Cardiac septum (tissue), 1 donor: ENCODE data around the gene SLC23A3. TPM values are rescaled to one million over a fixed set of nuclear protein-coding genes. Genes with fewer than 3 reads are reported as not detected.

Experiments
- DNase-seq: peaks from one replicate; pipeline ENCODE4 v3.0.0-alpha.2; 2020; ENCODE audit warnings: low spot score
- intact Hi-C: fragments of 100-400 bp; cut with DNase I; formaldehyde crosslinking; loops from one replicate; pipeline ENCODE4 v1.14.0; 2022
- total RNA-seq: library from RNA; stranded (reverse); fragmentation: NEBNext Ultra II Directional; extraction: Animal tissue kit (Norgen Biotek cat#: 25700); gene quantifications from one replicate; pipeline ENCODE4 v1.2.1, GENCODE V29; 2021
- donor health status: DM: no; HTN: no; CAD: no.

Gene SLC23A3
- total RNA-seq, 1 donor from 2014 or later: 0.48 TPM

DNA sequence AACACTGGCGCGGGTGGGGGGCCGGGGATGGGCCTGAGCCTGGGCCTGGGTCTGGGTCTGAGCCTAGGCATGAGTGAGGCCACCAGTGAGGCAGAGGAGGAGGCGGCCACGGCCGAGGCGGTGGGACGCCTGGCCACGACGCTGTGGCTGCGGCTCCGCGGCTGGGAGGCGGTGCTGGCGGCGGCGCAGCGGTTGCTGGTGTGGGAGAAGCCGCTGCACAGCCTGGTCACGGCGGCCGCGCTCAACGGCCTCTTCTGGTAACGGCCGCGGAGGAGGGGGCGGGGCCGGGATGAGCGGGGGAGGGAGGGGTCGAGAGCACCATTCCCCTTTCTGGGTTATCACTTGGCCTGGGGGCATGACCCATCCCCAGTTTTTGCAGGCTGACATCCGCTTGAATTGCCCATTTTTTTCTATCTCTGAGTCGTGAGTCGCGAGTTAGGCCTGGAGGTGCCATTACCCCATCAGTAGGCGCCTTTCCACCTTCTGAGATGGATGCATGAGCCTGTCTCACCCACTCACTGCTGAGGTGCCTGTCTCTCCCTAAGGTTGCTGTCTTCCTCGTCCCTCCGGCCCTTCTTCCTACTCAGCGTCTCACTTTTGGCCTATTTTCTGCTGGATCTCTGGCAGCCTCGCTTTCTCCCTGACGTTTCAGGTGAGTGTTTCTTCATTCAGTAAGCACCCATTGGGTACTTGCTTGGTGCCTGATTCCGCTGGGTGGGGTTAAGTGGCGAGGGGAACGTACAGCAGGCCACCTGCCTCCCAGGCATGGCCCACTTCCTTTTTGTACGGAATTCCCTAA, 8.7 kb upstream of the SLC23A3 start:
- intact Hi-C loops: loop anchor here (2.0 to 5.0 kb wide), 2 partner anchors 40 to 209 kb away; partner anchors contain the start of genes ABCB6 and DNPEP
- peak; percentile 83 for DNase-seq

DNA sequence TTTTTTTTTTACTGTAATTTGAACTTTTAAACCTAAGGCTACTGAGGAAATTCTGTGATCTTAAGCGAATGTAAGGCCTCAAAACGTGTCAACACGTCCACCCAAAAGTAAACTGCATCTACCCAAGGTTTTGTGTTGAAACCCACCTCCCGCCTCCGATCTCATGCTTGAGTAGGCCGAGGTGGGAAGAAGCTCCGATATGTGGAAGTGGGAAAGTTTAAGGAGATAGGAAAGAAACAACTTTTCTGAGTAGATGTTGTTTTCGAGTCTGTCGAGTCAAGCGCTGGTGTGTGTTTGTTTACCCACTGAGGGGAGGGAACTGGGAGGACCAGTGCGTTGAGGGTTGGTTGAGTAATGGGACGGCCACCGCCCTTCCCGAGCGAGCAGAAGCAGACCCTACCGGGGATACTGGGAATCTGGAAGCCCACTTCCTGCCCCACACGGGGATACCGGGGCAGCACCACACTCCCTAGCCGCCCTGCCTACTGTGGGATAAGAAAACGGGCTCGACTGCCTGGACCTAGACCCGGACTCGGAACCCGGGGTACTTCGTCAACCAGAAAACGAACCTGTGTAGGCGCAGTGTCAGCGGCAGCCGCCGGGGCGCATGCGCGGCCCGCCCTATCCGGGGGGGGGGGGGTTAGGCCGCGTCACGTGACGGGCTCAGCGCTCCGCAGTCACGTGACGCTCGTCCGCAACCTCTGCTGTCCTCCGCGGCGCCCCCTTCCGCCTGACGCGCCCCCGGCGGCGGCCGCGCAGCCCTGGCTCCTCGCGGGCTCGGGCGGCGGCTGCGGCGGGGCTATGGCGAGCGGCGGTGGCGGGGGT, 7.9 kb upstream of the SLC23A3 start, which contains the start of gene RETREG2:
Gene RETREG2, plus strand, starts transcription at position 724 of the 825 bp plus-strand sequence. Its CDS starts 78 bp downstream, at position 802.
- intact Hi-C loops: loop anchor here (1.0 to 5.0 kb wide), 5 partner anchors 17 to 210 kb away; partner anchors contain the start of genes ABCB6, DNAJB2, DNPEP and NHEJ1
- peak; percentile 92 for DNase-seq

DNA sequence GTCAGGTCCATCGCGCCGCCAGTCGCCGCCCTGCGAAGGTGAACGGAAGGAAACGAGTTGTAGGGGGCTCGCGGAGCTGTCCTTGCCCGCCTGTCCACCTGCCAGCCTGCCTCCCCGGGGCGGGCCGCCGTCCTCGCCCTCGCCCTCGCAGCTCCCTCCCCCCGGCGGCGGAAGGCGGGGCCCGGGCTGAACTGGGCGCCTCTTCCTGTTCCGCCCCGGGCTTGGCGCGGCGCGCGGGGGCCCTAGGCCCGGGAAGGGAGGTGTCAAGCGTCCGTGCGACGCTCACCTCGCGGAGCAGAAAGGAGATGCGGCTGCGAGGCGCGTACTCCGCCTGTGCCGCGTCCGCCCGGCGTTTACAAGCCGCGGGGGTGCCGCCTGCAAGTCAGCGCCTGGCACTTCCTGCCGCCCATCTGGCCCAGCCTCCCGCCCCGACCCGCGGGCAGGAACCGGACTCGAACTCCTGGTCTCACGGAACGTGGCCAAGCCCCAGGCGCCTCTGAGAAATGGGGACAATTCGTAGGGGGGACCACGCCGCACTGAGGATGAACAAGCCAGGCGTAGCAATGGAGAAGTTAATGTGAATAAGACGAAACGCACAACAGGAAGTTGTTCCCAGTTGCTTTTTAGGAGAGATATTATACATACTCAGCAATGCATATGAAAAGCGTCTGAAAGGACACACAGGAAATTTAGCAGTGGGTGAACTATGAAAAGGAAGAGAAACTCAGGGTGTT, 7.2 kb upstream of the SLC23A3 start, which contains the start of gene CNPPD1:
Gene CNPPD1, minus strand, starts transcription at position 108 of the 734 bp plus-strand sequence. Its CDS starts 97 bp downstream, at position 11.
- intact Hi-C loops: loop anchor here (1.0 to 5.0 kb wide), 5 partner anchors 17 to 210 kb away; partner anchors contain the start of genes DNAJB2, DNPEP, NHEJ1 and ZFAND2B
- DNase-seq: peak; percentile 94

DNA sequence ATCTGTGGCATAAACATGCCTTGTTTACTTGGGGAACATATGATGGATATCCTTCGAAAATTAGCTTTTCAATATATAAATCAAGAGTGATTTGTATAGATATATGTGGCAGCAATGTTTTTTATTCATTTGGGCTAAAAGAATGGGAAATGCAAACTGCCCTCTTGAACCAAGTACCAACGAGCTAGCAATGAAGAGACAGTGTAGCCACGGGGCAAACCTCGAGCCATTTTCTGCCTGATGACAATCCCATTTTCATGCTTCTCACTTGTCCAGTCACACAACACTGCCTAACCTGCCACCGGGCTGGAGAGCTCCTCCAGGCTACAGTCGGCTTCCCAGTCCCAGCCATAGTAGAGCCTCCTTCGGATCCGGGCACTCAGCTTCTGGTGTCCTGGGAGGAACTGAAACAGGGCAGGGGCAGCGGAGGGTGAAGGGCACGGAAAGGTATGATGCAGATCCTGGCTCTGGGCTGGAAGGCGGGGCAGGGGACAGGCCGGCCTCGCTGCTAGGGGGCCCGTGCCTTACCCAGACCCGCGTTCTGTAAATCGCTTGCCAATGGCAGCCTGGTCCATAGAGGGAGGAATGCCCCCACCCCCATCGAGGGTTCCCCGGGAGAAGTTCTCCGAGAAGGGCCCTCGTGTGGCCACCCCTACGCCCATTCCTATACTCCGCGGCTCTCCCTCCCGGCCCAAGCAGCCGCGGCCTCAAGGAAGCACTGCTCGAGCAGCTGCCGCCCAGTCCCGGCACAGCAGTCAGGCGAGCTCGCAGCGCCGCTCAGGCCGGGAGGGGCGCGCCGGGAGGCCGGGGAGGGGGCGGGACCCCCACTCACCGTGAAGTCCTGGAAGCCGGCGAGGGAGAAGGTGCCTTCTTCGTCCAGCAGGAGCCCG, 6.3 kb upstream of the SLC23A3 start:
- intact Hi-C loops: loop anchor here (1.0 to 5.0 kb wide), 3 partner anchors 31 to 211 kb away; partner anchors contain the start of genes DNPEP and ZFAND2B

GRCh38 chr2:219175486-219175885, 5.7 kb upstream of the SLC23A3 start:
- intact Hi-C loops: loop anchor here (5.0 kb wide), 1 partner anchor 212 kb away; the partner anchor contains the start of gene DNPEP
- no peak for DNase-seq

More for the DNA sequence above, 6.3 kb upstream of the SLC23A3 start:
- peak; percentile 80 for DNase-seq

GRCh38 chr2:219174801-219175200, 5.0 kb upstream of the SLC23A3 start:
- intact Hi-C loops: loop anchor here (5.0 kb wide), 1 partner anchor 212 kb away; the partner anchor contains the start of gene DNPEP
- DNase-seq: no peak

- intact Hi-C loops: no loop called here
- no peak for DNase-seq
Measured at GRCh38 chr2:219174146-219174545, 4.3 kb upstream of the SLC23A3 start.

- no peak for DNase-seq
- intact Hi-C loops: no loop called here
Measured at GRCh38 chr2:219173176-219173575, 3.3 kb upstream of the SLC23A3 start.

DNA sequence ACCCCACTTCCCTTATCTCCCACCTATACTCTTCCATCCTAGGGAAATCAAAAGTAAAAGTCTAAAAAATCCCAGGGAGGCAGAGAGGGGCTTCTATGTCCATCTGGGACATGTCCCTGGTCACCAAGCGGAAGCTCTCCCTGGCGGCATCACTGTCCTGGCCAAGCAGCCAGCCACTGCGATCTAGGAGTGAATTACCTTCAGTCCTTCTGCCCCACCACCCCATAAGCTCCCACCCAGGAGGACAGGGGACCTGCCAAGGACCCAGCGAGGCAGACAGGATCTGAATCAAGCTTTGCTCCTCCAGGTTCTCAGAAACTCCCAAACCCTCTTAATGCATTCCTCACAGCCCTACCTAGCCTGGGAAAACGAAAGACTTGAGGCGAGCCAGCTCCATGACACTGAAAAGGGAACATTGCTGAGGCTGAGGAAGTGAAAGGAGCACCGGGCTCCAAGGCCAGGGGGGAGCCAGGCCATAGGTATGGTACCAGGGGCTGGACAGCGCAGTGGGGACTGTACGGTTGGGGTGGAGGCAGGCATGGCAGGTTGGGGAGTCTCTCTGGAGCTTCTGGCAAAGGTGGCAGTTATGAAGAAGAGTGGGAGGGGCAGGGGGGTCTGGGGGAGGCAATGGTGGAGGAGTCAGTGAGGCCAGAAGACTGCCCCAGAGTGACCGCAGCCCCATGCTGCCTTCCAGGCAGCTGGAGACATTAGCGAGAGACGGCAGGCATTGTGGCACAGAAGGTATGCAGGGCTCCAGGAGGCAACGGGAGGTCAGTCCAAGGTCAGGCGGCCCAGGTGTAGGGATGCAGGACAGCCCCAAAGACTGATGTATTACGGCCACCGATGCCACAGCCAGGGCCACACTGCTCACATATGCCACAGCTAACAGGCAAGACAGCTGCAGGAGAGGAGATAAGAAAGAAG, 2.7 kb upstream of the SLC23A3 start:
- no peak for DNase-seq
- intact Hi-C loops: no loop called here

DNA sequence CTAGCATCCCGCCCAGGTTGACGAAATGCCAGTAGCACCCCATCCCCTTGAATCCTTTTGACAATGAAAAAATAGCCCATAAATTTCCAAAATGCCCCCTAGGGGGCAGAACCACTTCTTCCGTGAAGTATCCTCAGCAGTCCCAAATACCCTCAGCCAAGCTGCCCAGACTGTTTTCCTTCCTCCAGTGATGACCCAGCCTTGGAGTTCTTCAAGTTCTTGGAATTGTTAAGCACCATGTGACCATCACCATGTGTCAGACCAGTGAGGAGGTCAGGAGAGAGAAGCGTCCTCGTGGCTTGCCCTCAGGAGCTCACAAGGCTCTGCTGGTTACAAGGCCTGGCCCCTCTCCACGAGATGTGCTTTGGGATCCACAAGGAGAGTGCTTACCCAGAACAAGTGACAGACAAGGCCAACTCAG, 1.4 kb upstream of the SLC23A3 start:
- intact Hi-C loops: no loop called here
- DNase-seq: no peak

GRCh38 chr2:219168932-219169331, 897 bp downstream of the SLC23A3 start:
- no peak for DNase-seq
- intact Hi-C loops: no loop called here

DNA sequence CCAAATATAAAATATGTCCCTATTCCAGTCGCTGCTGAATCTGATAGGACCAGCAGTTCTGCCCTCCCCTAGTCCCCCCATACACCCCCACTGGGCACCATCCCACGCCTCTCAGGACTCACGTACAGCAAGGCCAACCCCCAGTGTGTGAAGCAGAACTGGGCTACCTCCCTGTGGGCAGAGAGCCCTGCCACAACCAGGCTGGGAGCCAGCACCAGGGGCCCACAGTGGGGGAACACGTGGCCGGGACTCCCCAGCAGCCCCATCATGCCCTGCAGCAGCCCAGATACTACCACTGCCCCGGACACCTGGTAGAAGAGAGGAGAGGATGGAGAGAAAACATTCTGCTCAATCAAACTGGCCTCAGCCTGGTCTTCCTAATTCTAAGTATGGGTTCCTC, 1.3 kb downstream of the SLC23A3 start:
- intact Hi-C loops: no loop called here
- DNase-seq: no peak

- intact Hi-C loops: no loop called here
Measured at GRCh38 chr2:219167997-219168396, 1.8 kb downstream of the SLC23A3 start.

DNA sequence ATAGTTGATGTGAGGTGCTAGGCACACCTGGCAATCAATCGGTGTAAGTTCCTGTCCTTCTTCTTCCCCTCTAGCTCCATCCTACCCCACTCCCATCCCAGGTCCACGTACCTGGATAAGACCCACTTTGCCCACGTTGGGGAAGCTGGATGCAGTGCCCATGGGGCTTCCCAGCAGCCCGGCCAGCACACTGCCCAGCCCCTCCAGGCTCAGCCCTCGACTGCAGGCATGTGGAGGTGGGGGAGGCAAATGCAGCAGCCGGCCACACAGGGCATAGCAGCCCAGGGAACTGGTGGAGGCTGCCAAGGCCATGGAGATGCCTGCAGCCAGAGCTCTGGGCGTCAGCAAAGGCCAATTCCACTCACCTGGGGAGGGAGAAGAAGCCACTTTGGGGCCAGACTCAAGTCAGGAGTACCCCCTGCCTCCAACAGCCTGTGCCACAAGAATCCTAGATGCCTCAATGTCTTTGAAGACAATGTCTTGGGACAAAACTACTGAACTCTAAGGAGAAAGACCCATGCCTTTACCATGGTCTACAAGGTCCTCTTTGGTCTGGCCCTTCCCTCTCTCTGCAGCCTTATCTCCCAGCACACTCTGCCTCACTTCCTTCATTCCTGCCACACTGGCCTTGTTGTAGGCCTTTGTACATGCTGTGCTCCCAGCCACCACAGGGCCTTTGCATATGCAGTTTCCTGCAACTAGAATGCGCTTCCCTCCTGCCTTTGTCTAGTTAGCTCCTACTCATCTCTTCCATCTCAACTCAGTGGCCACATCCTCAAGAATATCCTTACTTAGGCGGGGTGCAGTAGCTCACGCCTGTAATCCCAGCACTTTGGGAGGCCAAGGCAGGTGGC, 4.5 kb downstream of the SLC23A3 start:
- DNase-seq: no peak
- intact Hi-C loops: no loop called here

More at GRCh38 chr2:219167997-219168396, 1.8 kb downstream of the SLC23A3 start:
- DNase-seq: no peak

GRCh38 chr2:219163156-219163555, 6.7 kb downstream of the SLC23A3 start:
- intact Hi-C loops: no loop called here
- no peak for DNase-seq

- DNase-seq: no peak
- intact Hi-C loops: no loop called here
Measured at GRCh38 chr2:219161097-219161496, 8.7 kb downstream of the SLC23A3 start.
